ENCODE results near the gene CHTF18.
"Not testable (repeated sequence)": the region's sequence is repeated elsewhere in the genome, so short reads cannot be mapped to it uniquely, and the experiment has no call there.

CHTF18 gene

GRCh38 chr16:804193-805048 is 16.0 kb downstream of the CHTF18 start:
- DNase-seq, result no peak

- DNase-seq, result no peak
Measured at GRCh38 chr16:805474-805873, 17.1 kb downstream of the CHTF18 start.

- peak in 50 of 51 donors; percentile 29 to 93 (median 82) for DNase-seq
Measured at GRCh38 chr16:807347-808084, 19.1 kb downstream of the CHTF18 start.

- DNase-seq, result no peak
Measured at GRCh38 chr16:808085-808386, 19.6 kb downstream of the CHTF18 start.

GRCh38 chr16:813204-813915 is 24.9 kb downstream of the CHTF18 start:
- peak in 46 of 51 donors; percentile 4 to 79 (median 46) for DNase-seq

- DNase-seq, result peak in 1 of 51 donors; percentile 45
Measured at GRCh38 chr16:813916-814412, 25.5 kb downstream of the CHTF18 start.

- DNase-seq, result peak in 1 of 51 donors; percentile 11
Measured at GRCh38 chr16:814974-815373, 26.6 kb downstream of the CHTF18 start.

- DNase-seq, result no peak
Measured at GRCh38 chr16:815861-816260, 27.4 kb downstream of the CHTF18 start.

GRCh38 chr16:817001-817906 is 28.8 kb downstream of the CHTF18 start:
- no peak for DNase-seq

- no peak for DNase-seq
Measured at GRCh38 chr16:818132-818531, 29.7 kb downstream of the CHTF18 start.

- DNase-seq, result no peak
Measured at GRCh38 chr16:818592-818991, 30.2 kb downstream of the CHTF18 start.

- DNase-seq, result no peak
Measured at GRCh38 chr16:819336-820043, 31.1 kb downstream of the CHTF18 start.

- not testable (repeated sequence) for DNase-seq
Measured at GRCh38 chr16:820044-820408, 31.6 kb downstream of the CHTF18 start.

GRCh38 chr16:820748-821147 is 32.3 kb downstream of the CHTF18 start:
- DNase-seq, result no peak

- DNase-seq, result no peak
Measured at GRCh38 chr16:821751-822150, 33.3 kb downstream of the CHTF18 start.

- DNase-seq, result no peak
Measured at GRCh38 chr16:822174-822908, 33.9 kb downstream of the CHTF18 start.

GRCh38 chr16:822909-823297 is 34.5 kb downstream of the CHTF18 start:
- no peak for DNase-seq

- no peak for DNase-seq
Measured at GRCh38 chr16:824194-824593, 35.8 kb downstream of the CHTF18 start.

- no peak for DNase-seq
Measured at GRCh38 chr16:824601-825000, 36.2 kb downstream of the CHTF18 start.
